Endothelial cell (in vitro differentiated cells): Measurements from ENCODE around the gene LMF1. TPM values are rescaled to one million over a fixed set of nuclear protein-coding genes. Genes with fewer than 3 reads are reported as not detected.

Experiments used
- DNase-seq: peaks from one replicate; pipeline ENCODE4 v3.0.0; 2021; ENCODE audit warnings: low spot score
- H3K27ac Mint-ChIP-seq: one replicate; pipeline ENCODE4 v1.8.0; 2021; ENCODE audit warnings: mixed read lengths, inconsistent platforms; ENCODE audit not compliant: unreplicated experiment
- H3K27me3 Mint-ChIP-seq: one replicate; pipeline ENCODE4 v1.8.0; 2021; ENCODE audit warnings: mild to moderate bottlenecking, moderate library complexity, mixed read lengths, inconsistent platforms; ENCODE audit not compliant: unreplicated experiment
- H3K36me3 Mint-ChIP-seq: one replicate; pipeline ENCODE4 v1.8.0; 2021; ENCODE audit warnings: mild to moderate bottlenecking, low read depth, mixed read lengths, inconsistent platforms; ENCODE audit not compliant: unreplicated experiment
- H3K4me1 Mint-ChIP-seq: one replicate; pipeline ENCODE4 v1.8.0; 2021; ENCODE audit warnings: mild to moderate bottlenecking, mixed read lengths, inconsistent platforms; ENCODE audit not compliant: unreplicated experiment
- H3K4me3 Mint-ChIP-seq: one replicate; pipeline ENCODE4 v1.8.0; 2021; ENCODE audit warnings: mild to moderate bottlenecking, mixed read lengths, inconsistent platforms; ENCODE audit not compliant: unreplicated experiment
- H3K9me3 Mint-ChIP-seq: one replicate; pipeline ENCODE4 v1.8.0; 2021; ENCODE audit warnings: mixed read lengths, inconsistent platforms; ENCODE audit not compliant: unreplicated experiment
- total RNA-seq: library from RNA; stranded (reverse); fragmentation: NEBNext Ultra II Directional; extraction: Animal tissue kit (Norgen Biotek cat#: 25700); gene quantifications from one replicate; pipeline ENCODE4 v1.2.1, GENCODE V29; 2021; ENCODE audit not compliant: unreplicated experiment
- TF ChIP-seq, protein P1 (sequence below): fragments of 200-600 bp; sonication (generic); IDR thresholded peaks from one replicate; pipeline ENCODE4 v1.5.0; 2021; ENCODE audit warnings: antibody characterized with exemption; ENCODE audit not compliant: unreplicated experiment

The LMF1 gene
- total RNA-seq, 1 donor from 2014 or later: 21.7 TPM

DNA sequence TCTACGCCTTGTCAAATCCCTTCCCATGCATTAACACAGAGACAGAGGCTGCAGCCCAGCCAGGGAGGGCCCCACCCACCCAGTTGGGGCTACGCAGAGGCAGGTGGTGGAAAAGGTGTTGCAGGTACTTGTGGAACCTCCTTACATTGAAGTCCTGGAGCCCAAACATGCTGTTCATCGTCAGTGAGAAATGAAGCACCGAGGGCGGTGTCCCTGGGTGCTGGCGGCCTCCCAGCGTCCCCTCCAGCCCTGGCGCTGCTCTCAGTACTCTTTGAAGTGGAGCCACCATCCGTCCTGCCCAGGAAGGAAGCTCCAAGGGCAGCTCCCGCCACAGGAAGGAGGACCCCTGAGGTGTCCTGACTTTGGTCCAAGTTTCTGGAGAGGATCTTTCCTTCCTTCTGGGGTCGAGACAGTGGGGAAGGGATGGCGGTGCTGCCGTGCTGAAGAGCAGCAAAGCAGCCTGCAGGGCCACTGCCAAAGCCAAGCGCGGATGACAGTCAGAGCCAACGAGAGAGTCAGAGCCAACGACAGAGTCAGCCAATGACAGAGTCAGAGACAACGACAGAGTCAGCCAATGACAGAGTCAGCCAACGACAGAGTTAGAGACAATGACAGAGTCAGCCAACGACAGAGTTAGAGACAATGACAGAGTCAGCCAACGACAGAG lies 23.4 kb downstream of the LMF1 start:
- peaks cover 9% of the 10 kb centered on the region for H3K27me3 Mint-ChIP-seq
- H3K9me3 Mint-ChIP-seq: peaks cover 10% of the 10 kb centered on the region
- peaks cover 43% of the 10 kb centered on the region for H3K36me3 Mint-ChIP-seq
- H3K4me3 Mint-ChIP-seq: no peak overlapping the region
- TF ChIP-seq, protein P1, sequence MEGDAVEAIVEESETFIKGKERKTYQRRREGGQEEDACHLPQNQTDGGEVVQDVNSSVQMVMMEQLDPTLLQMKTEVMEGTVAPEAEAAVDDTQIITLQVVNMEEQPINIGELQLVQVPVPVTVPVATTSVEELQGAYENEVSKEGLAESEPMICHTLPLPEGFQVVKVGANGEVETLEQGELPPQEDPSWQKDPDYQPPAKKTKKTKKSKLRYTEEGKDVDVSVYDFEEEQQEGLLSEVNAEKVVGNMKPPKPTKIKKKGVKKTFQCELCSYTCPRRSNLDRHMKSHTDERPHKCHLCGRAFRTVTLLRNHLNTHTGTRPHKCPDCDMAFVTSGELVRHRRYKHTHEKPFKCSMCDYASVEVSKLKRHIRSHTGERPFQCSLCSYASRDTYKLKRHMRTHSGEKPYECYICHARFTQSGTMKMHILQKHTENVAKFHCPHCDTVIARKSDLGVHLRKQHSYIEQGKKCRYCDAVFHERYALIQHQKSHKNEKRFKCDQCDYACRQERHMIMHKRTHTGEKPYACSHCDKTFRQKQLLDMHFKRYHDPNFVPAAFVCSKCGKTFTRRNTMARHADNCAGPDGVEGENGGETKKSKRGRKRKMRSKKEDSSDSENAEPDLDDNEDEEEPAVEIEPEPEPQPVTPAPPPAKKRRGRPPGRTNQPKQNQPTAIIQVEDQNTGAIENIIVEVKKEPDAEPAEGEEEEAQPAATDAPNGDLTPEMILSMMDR: no peak
- no peaks in the 10 kb centered on the region for H3K4me1 Mint-ChIP-seq
- no peak for DNase-seq
- H3K27ac Mint-ChIP-seq: no peak overlapping the region

DNA sequence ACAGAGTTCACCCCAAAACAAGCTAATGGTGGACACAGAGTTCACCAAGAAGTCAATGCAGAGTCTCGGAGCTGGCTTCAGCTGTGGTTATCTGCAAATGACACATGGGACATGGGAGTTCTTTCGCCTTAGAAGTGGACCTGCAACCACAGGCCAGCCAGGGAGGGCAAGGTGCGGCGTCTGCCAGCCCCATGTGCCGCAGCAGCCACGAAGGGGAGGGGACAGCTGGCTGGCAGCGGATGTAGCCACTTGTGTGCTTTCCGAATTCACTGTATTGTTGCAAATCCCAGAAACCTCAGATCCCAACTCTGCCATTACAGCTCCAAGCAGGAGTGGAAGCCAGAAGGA lies 24.8 kb downstream of the LMF1 start:
- peaks cover 13% of the 10 kb centered on the region for H3K9me3 Mint-ChIP-seq
- no peak overlapping the region for H3K4me3 Mint-ChIP-seq
- H3K27me3 Mint-ChIP-seq: peaks cover 8% of the 10 kb centered on the region
- no peak for DNase-seq
- H3K27ac Mint-ChIP-seq: no peak overlapping the region
- TF ChIP-seq, protein P1: no peak
- no peaks in the 10 kb centered on the region for H3K4me1 Mint-ChIP-seq
- peaks cover 51% of the 10 kb centered on the region for H3K36me3 Mint-ChIP-seq

DNA sequence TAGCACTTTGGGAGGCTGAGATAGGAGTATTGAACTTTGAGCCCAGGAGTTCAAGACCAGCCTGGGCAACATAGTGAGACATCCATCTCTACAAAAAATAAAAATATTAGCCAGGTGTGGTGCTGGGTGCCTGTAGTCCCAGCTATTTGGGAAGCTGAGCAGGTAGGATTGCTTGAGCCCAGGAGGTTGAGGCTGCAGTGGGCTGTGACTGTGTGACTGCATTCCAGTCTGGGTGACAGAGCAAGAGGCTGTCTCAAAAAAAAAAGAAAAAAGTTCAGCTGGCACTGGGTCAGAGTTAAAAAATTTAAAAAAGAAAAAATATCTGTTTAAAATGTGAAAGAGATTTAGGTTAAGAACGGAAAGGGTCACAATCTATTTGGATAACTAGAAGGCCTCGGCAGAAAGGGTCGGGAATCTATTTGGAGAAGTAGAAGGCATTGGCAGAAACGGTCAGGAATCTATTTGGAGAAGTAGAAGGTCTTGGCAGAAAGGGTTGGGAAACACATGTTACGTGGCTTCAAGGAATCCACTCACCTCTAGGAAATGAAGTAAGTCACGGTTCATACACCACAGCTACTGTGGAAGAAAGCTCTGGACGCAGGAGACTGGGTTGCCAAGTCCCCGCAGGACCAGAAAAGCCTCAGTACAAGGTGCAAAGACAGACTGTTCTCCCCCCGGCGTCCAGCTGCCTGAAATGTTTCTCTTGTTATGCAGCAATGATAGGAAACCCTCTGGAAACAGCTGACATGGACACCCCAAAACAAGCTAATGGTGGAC lies 25.3 kb downstream of the LMF1 start:
- H3K4me1 Mint-ChIP-seq: no peaks in the 10 kb centered on the region
- TF ChIP-seq, protein P1: no peak

DNA sequence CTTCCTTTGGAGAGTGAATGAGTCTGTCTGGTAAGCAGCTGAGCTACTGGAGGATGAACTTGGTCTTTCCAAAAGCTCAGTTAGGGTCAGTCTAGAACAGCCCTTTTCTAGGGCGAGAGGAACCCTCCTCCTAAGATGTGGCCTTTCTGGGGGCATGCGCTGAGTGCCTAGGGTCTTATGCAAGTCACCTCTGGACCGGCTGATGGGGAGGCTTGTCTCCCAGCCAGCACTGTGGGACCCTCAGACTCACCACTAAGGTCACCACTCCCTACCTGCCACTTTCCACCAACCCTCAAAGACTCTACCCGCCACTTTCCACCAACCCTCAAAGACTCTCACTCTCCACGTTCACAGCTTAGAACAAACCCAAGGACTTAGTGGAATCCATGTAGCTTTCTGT lies 26.8 kb downstream of the LMF1 start:
- no peak for DNase-seq
- Mint-ChIP-seq H3K4me1 (no peaks in the 10 kb centered on the region), H3K4me3 (peak overlapping the region; percentile 54), H3K36me3 (peaks cover 60% of the 10 kb centered on the region), H3K27me3 (peaks cover 9% of the 10 kb centered on the region), H3K9me3 (peaks cover 13% of the 10 kb centered on the region), H3K27ac (no peak overlapping the region)
- TF ChIP-seq, protein P1: no peak

More for the DNA sequence above, 25.3 kb downstream of the LMF1 start:
- H3K4me3 Mint-ChIP-seq: no peak overlapping the region
- no peak for DNase-seq
- peaks cover 13% of the 10 kb centered on the region for H3K9me3 Mint-ChIP-seq
- H3K27me3 Mint-ChIP-seq: peaks cover 9% of the 10 kb centered on the region
- peaks cover 56% of the 10 kb centered on the region for H3K36me3 Mint-ChIP-seq
- H3K27ac Mint-ChIP-seq: no peak overlapping the region
